Calu3 (cell line): ENCODE results near the gene RCOR2. TPM values are rescaled to one million over a fixed set of nuclear protein-coding genes. Genes with fewer than 3 reads are reported as not detected.

Source experiments
- BruUV-seq: library from RNA; stranded (reverse); fragments of 400-500 nt; replicated peaks from 2 replicates; lab custom pipeline; 2021; lab: Mats Ljungman, UMichigan
- CTCF ChIA-PET: fragments of 300-600 bp; sonication (Branson Sonifier 250); formaldehyde crosslinking; loops from one replicate; lab custom pipeline; 2022; ENCODE audit warnings: antibody characterized with exemption; lab: Charles Lee
- DNase-seq: peaks from one replicate; pipeline ENCODE4 v3.0.0; 2022
- H3K27ac Mint-ChIP-seq: one replicate; pipeline ENCODE4 v1.8.0; 2022; ENCODE audit warnings: mixed read lengths; ENCODE audit not compliant: unreplicated experiment
- H3K27me3 Mint-ChIP-seq: one replicate; pipeline ENCODE4 v1.8.0; 2022; ENCODE audit warnings: mixed read lengths; ENCODE audit not compliant: unreplicated experiment
- H3K36me3 Mint-ChIP-seq: one replicate; pipeline ENCODE4 v1.8.0; 2022; ENCODE audit warnings: mild to moderate bottlenecking, moderate library complexity, mixed read lengths; ENCODE audit not compliant: insufficient read depth, unreplicated experiment
- H3K4me1 Mint-ChIP-seq: one replicate; pipeline ENCODE4 v1.8.0; 2022; ENCODE audit warnings: mild to moderate bottlenecking, low read depth, mixed read lengths; ENCODE audit not compliant: unreplicated experiment
- H3K4me3 Mint-ChIP-seq: one replicate; pipeline ENCODE4 v1.8.0; 2022; ENCODE audit warnings: mild to moderate bottlenecking, low read depth, moderate library complexity, mixed read lengths; ENCODE audit not compliant: unreplicated experiment
- H3K9me3 Mint-ChIP-seq: one replicate; pipeline ENCODE4 v1.8.0; 2022; ENCODE audit warnings: low read depth, mixed read lengths; ENCODE audit not compliant: unreplicated experiment
- CTCF ChIP-seq: fragments of 200-600 bp; IDR thresholded peaks from one replicate; pipeline ENCODE4 v1.8.0; 2022; ENCODE audit warnings: antibody characterized with exemption; ENCODE audit not compliant: unreplicated experiment
- intact Hi-C: fragments of 100-400 bp; cut with micrococcal nuclease; formaldehyde crosslinking; loops from one replicate; pipeline ENCODE4 v1.10.0; 2022; ENCODE audit not compliant: unreplicated experiment
- total RNA-seq: library from RNA; stranded (reverse); gene quantifications from 2 replicates; pipeline ENCODE4 v1.2.3, GENCODE V29; 2022

The RCOR2 gene
- total RNA-seq, 1 experiment from 2014 or later: 0.26 TPM

- BruUV-seq: no TSS peak
- no peak overlapping the region for H3K4me3 Mint-ChIP-seq
- H3K27me3 Mint-ChIP-seq: no peaks in the 10 kb centered on the region
- no peaks in the 10 kb centered on the region for H3K9me3 Mint-ChIP-seq
- H3K27ac Mint-ChIP-seq: no peak overlapping the region
- CTCF ChIA-PET: no interaction called here
- intact Hi-C loops: no loop called here
- DNase-seq: no peak
- H3K4me1 Mint-ChIP-seq: peaks cover 8% of the 10 kb centered on the region
- peaks cover 5% of the 10 kb centered on the region for H3K36me3 Mint-ChIP-seq
- TF ChIP-seq CTCF: no peak
Measured at GRCh38 chr11:63879598-63880402, 37.2 kb downstream of the RCOR2 start.

GRCh38 chr11:63877658-63878241 lies 39.2 kb downstream of the RCOR2 start:
- intact Hi-C loops: no loop called here
- Mint-ChIP-seq H3K4me3 (no peak overlapping the region), H3K27me3 (no peaks in the 10 kb centered on the region), H3K27ac (no peak overlapping the region), H3K4me1 (peaks cover 14% of the 10 kb centered on the region), H3K36me3 (peaks cover 5% of the 10 kb centered on the region), H3K9me3 (no peaks in the 10 kb centered on the region)
- BruUV-seq: no TSS peak
- TF ChIP-seq CTCF: no peak
- DNase-seq: no peak
- CTCF ChIA-PET: interaction anchor here (0.6 to 0.7 kb wide), 2 partner anchors 14 to 265 kb away, joined by 3 read pairs; no protein-coding TSS in a partner anchor

GRCh38 chr11:63876616-63877015 lies 40.3 kb downstream of the RCOR2 start:
- Mint-ChIP-seq H3K27ac (no peak overlapping the region), H3K4me1 (peaks cover 22% of the 10 kb centered on the region), H3K27me3 (no peaks in the 10 kb centered on the region), H3K4me3 (no peak overlapping the region), H3K9me3 (no peaks in the 10 kb centered on the region), H3K36me3 (peaks cover 5% of the 10 kb centered on the region)
- DNase-seq: no peak
- BruUV-seq: no TSS peak
- TF ChIP-seq CTCF: no peak
- CTCF ChIA-PET: interaction anchor here (0.6 to 1.2 kb wide), 4 partner anchors 11 to 670 kb away, joined by 3 to 6 read pairs (median 4); partner anchors contain the start of gene MARK2
- intact Hi-C loops: no loop called here

GRCh38 chr11:63875506-63876065 lies 41.4 kb downstream of the RCOR2 start:
- intact Hi-C loops: no loop called here
- H3K36me3 Mint-ChIP-seq: peaks cover 13% of the 10 kb centered on the region
- peaks cover 30% of the 10 kb centered on the region for H3K4me1 Mint-ChIP-seq
- no peaks in the 10 kb centered on the region for H3K27me3 Mint-ChIP-seq
- H3K9me3 Mint-ChIP-seq: no peaks in the 10 kb centered on the region
- DNase-seq: no peak
- TF ChIP-seq CTCF: no peak
- no peak overlapping the region for H3K27ac Mint-ChIP-seq
- H3K4me3 Mint-ChIP-seq: no peak overlapping the region
- CTCF ChIA-PET: interaction anchor here (1.2 kb wide), 1 partner anchor 12 kb away, joined by 4 read pairs; no protein-coding TSS in a partner anchor
- BruUV-seq: no TSS peak
